Measurements from ENCODE around the gene ARMC2.

DNA sequence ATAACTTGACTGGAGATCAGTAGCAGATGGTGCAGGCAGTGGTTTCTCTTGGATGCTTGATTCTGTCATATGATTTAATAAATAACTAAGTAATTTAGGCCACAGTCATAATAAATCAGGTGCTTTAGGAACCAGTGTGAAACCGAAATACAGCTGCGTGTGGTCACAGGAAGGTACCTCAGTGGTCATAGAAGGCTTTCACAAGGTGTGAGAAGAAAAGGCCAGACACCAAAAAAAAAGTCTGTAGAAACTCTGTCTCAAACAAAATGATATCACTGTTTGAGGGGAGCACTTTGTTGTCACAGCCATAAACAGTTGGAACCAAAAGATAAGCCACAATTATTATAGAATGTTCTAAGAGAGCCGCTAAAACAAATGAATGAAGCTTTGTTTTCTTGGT is 56.5 kb downstream of the ARMC2 start:
- TF ChIP-seq POLR2A (IDR thresholded peaks at IDR 0.05; ENCODE audit: low read length): no peak
- TF ChIP-seq GATA1 (IDR thresholded peaks at IDR 0.05; ENCODE audit: low read depth, low read length): no peak

All from erythroblast (primary cell).